Activated CD4-positive, alpha-beta T cell treated with anti-CD3 and anti-CD28 coated beads, Interleukin-2, Interleukin-4, amounts not matched to agents 100 ng/mL and 50 ng/mL, durations not matched to agents 16 hours and 8 hours (primary cell): ENCODE results near the gene SUN1.

ENCODE experiments used
- DNase-seq: peaks from one replicate; pipeline ENCODE4 v3.0.0-alpha.2; 2020; ENCODE audit warnings: low spot score

The SUN1 gene

GRCh38 chr7:907158-907980 lies 75.1 kb downstream of the SUN1 start:
- DNase-seq, result no peak

GRCh38 chr7:908159-908581 lies 75.9 kb downstream of the SUN1 start:
- no peak for DNase-seq

DNA sequence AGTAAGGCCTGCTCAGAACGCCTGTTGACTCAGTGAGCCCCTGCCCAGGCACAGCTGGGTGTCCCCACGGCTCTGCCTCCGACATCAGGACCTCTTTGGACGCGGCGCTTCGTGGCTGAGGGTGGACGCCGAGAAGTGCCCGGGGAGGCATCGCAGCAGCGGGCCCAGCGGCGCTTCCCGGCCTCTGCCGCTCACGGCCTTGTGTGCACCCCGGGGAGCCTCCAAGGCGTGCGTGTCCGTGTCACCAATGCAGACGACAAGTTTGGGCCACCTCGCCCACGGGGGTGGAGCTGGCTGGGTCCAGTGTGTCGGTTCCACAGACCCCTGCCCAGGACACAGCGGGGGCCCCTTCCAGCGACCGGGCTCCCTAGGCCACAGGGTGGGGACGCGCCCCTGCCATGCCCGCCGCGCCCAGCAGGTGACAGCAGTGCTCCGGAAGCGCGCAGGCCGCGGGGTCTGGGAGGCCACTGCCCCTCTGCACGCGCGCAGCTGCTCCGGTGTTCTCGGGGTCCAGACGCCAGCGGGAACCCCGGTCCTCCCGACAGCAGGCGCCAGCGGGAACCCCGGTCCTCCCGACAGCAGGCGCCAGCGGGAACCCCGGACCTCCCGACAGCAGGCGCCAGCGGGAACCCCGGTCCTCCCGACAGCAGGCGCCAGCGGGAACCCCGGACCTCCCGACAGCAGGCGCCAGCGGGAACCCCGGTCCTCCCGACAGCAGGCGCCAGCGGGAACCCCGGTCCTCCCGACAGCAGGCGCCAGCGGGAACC lies 76.5 kb downstream of the SUN1 start:
- DNase-seq, result peak; percentile 54

DNA sequence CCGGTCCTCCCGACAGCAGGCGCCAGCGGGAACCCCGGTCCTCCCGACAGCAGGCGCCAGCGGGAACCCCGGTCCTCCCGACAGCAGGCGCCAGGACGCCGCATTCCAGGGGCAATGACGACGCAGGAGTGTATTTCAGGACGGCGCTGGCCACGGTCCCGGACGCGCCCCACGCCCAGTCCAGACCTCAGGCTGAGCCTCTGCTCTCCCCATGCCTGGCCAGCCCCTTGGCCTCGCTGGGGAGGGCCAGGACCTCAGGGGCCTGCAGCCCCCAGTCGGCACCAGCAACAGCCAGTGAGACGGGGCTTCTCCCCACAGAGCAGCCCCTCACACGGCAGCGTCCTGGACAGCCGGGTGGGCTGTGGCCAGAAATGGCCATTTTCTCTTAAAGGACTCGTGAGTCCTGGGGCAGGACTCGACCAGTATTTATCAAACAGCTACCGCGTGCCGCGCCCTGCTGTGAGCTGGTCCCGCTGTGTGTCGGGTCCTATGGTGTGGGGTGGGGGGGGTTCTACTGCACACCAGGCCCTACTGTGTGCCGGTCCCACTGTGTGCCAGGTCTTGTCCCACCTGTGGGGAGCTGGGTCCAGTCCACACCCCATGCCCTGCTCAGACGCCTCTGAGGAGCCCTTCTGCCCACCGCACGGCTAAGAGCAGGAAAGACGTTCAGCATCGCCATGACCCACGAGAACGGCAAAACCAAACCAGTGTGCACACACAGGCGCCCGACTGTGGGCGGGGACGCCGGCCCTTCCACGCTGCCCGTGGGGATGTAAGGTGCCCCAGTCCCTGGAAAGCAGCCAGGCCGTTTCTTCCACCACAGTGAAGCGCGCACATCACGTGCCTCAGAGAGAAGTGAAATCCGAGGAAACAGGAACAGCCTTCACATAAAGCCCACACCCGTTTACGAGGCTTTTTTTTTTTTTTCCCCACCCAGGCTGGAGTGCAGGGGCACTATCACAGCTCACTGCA lies 77.4 kb downstream of the SUN1 start:
- no peak for DNase-seq

DNA sequence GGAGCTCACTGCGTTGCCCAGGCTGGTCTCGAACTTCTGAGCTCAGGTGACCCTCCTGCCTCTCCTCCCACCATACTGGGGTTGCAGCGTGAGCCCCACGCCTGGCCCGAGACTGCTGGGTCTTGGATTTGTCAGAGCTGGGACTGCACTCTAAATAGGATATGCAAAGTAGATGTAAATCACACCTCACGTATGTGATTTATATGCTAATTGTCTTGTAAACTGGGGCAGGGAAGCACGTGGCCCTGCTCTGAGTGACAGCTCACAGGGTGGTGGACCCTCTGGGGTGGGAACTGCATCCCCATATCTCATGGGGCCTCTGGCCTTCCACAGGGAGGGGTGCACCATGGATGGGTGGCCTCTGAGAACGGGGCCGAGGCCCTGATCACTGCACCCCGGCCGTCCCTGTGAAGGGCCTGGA lies 78.2 kb downstream of the SUN1 start:
- no peak for DNase-seq

DNA sequence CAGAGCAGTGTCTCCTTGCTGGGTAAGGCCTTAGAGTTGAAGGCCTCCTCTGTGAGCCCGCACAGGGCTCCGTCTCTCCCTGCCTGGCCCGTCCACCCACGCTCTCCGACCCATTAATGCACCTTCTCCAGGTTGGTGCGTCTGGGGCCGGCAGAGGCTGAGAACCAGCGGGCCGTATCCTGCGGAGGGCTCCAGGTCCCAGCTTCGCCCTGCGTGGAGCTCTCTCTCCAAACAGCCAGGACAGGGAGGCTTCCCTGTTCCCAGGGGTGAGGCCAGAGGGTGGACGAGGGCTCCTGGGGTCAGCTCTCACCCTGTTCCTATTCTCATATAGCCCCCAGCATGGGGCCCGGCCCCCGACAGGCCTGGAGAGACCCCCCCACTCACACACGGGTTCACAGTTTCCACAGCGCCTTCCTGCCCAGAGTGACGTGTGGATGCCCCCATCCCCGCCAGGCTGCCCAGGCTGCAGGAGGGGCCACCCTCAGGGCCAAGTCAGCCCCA lies 78.7 kb downstream of the SUN1 start:
- no peak for DNase-seq

DNA sequence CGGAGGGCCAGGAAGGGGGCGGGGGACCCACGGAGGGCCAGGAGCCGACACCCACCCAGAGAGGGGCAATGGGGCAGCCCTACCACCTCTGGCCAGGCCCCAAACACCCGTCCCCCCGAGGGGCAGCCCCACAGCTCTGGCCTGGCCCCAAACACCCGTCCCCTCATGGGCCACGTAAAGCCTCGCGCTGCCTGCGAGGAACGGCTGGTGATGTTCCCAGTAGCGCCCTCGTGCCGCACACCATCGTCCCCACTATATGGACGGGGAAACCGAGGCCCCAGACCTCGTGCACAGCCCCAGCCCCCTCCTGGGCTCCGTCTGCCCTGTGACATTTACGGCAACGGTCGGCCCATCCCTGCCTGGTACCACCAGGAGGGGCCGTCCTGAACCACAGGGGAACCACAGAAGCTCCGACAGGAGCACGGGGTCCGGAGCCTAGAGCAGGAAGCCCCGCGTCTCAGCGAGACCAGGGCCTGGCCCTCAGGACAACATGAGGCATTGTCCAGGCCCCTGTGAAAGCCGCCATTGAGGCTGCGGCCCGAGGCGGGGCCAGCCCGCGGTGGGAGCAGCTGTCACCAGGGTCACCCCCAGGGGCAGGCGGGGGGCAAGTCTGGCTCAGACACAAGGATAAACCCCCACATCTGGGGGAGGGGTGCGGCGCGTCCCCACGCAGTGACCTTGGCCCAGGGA lies 79.7 kb downstream of the SUN1 start:
- no peak for DNase-seq

GRCh38 chr7:913736-914520 lies 81.7 kb downstream of the SUN1 start:
- DNase-seq, result no peak

DNA sequence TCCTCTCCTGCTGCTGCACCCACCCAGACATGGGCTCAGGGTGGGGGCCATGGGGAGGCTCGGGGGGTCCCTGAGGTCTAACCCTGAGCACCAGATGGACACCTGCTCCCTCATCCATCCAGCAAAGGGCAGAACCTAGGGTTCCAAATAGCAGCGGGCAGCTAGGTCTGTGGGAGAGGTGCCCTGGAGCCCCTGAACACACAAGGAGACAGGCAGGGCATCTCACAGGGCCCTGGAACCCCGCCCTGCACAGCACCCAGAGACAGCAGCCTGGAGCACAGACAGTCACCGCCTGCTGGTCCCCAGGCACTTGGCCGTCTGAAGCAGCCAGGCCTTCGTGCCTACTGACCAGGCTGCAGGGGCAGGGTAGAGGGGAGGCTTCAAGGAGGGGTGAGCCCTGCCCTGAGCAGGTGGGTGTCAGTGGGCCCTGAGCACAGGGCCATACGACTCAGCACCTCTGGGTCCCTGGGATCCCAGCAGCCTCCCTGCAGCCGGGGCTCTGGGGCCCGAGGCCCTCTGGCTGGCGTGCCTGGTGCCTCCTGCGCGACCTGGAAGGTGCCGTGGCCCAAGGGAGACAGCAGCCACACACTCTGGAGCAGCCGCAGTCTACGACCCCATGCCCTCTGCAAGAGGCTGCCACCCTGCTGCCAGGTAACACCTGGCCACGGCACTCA lies 82.4 kb downstream of the SUN1 start:
- DNase-seq, result no peak

- no peak for DNase-seq
Measured at GRCh38 chr7:915291-916218, 83.3 kb downstream of the SUN1 start.

DNA sequence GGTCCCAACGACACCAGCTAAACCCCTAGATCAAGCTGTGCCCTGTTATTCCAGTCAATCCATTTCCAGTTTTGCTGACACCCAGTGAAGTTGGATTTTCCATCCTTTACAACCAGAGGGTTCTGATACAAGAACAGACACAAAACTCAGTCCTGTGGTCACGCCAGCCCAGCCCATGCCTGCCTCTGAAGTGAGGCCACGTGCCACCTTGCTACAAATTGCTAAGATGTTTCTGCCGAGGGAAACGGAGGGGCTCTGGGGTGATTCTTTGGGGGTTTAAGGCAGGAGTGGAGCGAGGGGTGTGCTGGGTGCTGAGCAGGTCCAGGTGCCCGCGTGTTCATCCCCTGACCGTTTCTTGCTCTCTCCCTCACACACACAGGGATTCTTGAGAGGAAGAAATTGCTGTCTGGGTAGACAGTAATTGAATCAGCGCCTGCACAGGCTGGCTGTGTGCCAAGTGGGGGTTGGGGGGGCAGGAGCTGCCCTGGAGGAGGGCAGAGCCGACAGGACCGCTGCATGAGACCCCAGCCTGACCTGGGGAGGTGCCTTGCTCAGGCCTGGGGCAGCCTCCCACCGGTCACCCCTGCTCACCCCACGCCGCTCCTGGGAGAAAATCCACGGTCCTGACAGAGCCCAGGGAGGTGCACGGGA lies 84.1 kb downstream of the SUN1 start:
- DNase-seq, result no peak

DNA sequence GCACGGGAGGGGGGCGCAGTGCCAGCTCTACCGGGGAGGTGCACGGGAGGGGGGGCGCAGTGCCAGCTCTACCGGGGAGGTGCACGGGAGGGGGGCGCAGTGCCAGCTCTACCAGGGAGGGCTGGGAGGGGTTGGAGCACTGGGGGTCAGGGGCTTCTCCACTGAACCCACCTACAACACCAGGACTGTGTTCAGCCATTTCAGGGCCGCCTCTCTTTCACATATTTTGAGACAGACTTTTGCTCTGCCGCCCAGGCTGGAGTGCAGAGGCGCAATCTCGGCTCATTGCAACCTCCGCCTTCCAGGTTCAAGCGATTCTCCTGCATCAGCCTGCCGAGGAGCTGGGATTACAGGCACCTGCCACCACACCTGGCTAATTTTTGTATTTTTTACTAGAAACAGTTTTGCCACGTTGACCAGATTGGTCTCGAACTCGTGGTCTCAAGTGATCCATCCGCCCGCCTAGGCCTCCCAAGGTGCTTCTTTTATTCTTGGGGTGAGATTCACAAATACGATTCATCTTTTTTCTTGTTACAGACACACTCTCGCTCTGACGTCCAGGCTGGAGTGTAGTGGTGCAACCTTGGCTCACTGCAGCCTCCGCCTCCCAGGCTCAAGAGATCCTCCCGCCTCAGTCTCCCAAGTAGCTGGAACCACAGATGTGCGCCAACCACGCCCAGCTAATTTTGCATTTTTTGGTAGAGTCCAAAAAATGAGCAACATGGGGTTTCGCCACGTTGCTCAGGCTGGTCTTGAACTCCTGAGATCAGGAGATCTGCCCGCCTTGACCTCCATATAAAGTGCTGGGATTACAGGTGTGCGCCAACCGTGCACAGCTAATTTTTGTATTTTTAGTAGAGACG lies 85.2 kb downstream of the SUN1 start:
- no peak for DNase-seq

DNA sequence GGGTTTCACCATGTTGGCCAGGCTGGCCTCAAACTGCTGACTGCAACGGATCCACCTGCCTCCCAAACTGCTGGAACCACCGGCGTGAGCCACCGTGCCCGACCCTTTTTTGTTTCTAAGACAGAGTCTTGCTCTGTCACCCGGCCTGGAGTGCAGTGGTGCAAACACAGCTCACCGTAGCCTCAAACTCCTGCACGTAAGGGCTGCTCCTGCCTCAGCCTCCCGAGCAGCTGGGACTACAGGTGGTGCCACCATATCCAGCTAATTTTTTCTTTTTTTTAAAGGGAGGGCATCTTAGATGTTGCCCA lies 85.8 kb downstream of the SUN1 start:
- no peak for DNase-seq

DNA sequence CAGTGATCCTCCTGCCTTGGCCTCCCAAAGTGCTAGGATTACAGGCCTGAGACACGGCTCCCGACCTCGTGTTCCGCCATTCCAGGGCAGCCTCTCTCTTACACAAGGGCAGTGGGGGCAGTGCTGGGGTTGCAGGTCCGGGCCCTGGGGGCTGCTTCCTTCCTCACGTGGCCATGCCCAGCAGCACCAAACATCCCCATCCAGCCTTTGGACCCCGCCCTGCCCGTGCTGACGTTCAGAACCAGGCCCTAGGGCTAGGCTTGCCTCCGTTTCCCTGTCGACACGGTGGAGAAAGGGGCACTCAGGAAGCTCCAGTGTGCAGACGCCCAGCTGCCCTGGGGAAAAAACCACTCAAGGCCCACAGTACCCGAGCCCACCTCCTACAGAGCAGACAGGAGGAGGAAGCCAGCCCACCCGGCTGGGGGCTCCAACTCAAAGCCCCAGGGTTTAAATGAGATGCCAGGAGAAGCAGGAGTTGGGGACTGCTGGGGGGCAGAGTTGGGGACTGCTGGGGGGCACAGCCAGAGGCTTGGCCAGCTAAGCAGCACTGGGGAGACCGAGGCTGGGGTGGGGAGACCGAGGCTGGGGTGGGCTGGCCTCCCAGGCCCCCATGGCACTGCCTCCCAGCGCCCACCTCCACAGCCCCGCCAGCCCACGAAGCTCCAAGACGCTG lies 86.3 kb downstream of the SUN1 start:
- no peak for DNase-seq

DNA sequence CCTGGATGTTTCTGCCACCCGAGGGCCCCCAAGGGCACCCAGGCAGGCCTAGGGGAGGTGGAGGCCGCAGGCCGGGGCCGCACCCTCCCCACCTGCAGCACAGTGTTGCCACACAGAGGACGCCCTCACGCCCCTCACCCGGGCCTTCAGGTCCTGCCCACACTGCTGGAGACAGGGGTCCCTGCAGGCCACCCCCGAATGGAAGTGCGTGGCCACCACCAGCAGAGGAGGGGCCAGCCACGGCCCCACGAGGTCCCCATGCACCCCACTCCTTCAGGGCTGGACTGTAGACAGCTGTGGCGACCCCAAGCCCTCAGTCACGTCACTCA lies 86.8 kb downstream of the SUN1 start:
- no peak for DNase-seq

DNA sequence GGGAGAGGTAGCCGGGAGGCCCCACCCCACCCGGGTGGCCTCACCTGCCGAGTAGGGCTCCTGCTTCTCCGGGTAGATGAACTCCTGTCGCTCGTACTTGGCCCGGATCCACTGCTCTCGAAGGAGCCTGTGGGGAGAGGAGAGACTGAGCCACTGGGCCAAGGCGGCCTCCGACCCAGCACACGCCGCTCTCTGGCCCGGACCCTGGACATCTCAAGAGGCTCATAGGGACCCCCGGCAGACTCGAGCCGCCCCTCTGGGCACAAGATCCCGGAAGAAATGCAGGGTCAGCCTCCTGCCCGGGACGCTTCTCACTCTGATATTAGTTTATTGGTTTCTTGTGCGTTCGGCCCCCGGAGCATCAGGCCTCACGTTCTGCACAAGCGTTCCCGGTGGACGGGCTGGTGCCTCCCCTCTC lies 87.7 kb downstream of the SUN1 start:
- no peak for DNase-seq
